Glutamatergic neuron (in vitro differentiated cells): ENCODE measurements around the gene KCNA2. TPM values are rescaled to one million over a fixed set of nuclear protein-coding genes. Genes with fewer than 3 reads are reported as not detected.

ENCODE experiments used
- DNase-seq: peaks from one replicate; pipeline ENCODE4 v3.0.0; 2022
- H3K27ac Mint-ChIP-seq: one replicate; pipeline ENCODE4 v1.8.0; 2020; ENCODE audit warnings: mild to moderate bottlenecking, mixed read lengths, inconsistent platforms; ENCODE audit not compliant: unreplicated experiment
- H3K27me3 Mint-ChIP-seq: one replicate; pipeline ENCODE4 v1.8.0; 2020; ENCODE audit warnings: mild to moderate bottlenecking, moderate library complexity, mixed read lengths, inconsistent platforms; ENCODE audit not compliant: unreplicated experiment
- H3K36me3 Mint-ChIP-seq: one replicate; pipeline ENCODE4 v1.8.0; 2020; ENCODE audit warnings: mild to moderate bottlenecking, mixed read lengths, inconsistent platforms; ENCODE audit not compliant: unreplicated experiment
- H3K4me1 Mint-ChIP-seq: one replicate; pipeline ENCODE4 v1.8.0; 2020; ENCODE audit warnings: mild to moderate bottlenecking, low read depth, mixed read lengths, inconsistent platforms; ENCODE audit not compliant: unreplicated experiment
- H3K4me3 Mint-ChIP-seq: one replicate; pipeline ENCODE4 v1.8.0; 2020; ENCODE audit warnings: mild to moderate bottlenecking, mixed read lengths, inconsistent platforms; ENCODE audit not compliant: unreplicated experiment
- H3K9me3 Mint-ChIP-seq: one replicate; pipeline ENCODE4 v1.8.0; 2020; ENCODE audit warnings: mild to moderate bottlenecking, moderate library complexity, mixed read lengths, inconsistent platforms; ENCODE audit not compliant: unreplicated experiment
- long read RNA-seq: library from polyadenylated mRNA; unstranded; transcript quantifications from one replicate; pipeline ENCODE4 v2.0.0, GENCODE V29; 2020; ENCODE audit not compliant: unreplicated experiment
- total RNA-seq: library from RNA; stranded (reverse); fragmentation: NEBNext Ultra II Directional; extraction: Animal tissue kit (Norgen Biotek cat#: 25700); gene quantifications from one replicate; pipeline ENCODE4 v1.2.1, GENCODE V29; 2021; ENCODE audit not compliant: unreplicated experiment
- TF ChIP-seq, protein P1 (sequence below): fragments of 200-600 bp; sonication (generic); IDR thresholded peaks from one replicate; pipeline ENCODE4 v1.5.0; 2021; ENCODE audit not compliant: partially characterized antibody, unreplicated experiment

KCNA2 gene
- 19.7 TPM for total RNA-seq
- long read RNA-seq = 0 reads

DNA sequence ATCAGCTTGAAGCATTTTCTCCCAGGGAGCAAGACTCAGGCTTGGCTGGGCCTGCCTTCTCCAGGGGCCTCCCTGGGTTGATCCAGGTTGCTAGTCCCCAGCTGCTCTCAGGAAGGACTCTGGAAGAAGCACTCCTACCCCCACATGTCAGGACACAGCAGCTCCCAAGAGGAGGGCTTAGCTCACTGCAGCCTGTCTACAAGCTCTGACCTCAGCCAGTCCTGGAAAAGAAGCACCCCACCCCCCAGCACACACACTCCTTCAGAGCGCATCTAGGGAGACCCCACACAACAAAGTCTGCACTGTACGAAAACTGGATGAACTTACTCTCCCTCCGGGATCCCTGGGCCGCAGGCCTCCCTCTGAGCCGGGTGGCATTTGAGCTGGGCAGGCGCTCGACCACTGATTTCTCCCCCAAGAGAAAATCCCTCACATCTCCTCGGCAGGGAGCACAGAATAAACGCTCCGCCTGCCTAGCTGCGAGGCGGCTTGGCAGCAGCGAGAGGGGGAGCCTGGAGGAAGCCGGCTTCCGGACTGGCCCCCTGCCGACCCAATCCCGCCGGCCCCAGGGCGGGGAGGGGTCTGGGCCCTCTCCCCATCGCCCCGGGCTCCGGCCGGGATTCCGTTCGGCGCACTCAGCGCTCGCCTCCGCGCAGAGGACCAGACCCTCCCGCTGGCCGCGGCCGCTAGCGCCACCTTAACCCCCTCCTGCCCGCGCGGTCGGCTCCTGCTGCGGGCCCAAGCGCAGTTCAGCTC, at the start of gene KCNA2:
Gene KCNA2 (minus strand): TSS at position 458 of the 756 bp plus-strand sequence. CDS start 1,576 bp downstream, outside the sequence.
- peaks cover 20% of the 10 kb centered on the region for H3K4me1 Mint-ChIP-seq
- peak within 1 kb of the TSS; percentile 83 for H3K27ac Mint-ChIP-seq
- H3K9me3 Mint-ChIP-seq = peaks cover 8% of the 10 kb centered on the region
- peak; percentile 82 for DNase-seq
- peak within 1 kb of the TSS; percentile 90 for H3K4me3 Mint-ChIP-seq
- peaks cover 9% of the 10 kb centered on the region for H3K36me3 Mint-ChIP-seq
- peaks cover 18% of the 10 kb centered on the region for H3K27me3 Mint-ChIP-seq
- TF ChIP-seq, protein P1, sequence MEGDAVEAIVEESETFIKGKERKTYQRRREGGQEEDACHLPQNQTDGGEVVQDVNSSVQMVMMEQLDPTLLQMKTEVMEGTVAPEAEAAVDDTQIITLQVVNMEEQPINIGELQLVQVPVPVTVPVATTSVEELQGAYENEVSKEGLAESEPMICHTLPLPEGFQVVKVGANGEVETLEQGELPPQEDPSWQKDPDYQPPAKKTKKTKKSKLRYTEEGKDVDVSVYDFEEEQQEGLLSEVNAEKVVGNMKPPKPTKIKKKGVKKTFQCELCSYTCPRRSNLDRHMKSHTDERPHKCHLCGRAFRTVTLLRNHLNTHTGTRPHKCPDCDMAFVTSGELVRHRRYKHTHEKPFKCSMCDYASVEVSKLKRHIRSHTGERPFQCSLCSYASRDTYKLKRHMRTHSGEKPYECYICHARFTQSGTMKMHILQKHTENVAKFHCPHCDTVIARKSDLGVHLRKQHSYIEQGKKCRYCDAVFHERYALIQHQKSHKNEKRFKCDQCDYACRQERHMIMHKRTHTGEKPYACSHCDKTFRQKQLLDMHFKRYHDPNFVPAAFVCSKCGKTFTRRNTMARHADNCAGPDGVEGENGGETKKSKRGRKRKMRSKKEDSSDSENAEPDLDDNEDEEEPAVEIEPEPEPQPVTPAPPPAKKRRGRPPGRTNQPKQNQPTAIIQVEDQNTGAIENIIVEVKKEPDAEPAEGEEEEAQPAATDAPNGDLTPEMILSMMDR = peak; percentile 8

DNA sequence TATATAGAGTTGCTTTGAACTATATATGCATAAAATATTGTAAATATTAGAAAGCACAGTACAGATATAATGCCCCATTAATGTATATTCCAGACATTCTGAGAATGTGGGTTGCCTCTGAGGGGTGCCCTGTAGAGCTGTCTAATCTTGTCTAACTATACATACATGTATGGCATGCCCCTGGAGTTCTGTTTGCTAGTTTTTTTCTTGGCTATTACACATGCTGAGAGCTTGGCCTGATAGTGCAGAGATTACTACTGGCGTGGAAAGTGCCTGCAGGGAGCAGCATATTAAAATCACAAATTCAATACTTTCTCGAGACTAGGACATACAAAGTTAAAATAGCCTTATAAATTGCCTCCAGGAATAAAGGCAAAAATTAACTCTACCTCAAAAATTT, 44.5 kb upstream of the KCNA2 start:
- no peaks in the 10 kb centered on the region for H3K36me3 Mint-ChIP-seq
- no peak for DNase-seq
- no peak overlapping the region for H3K4me3 Mint-ChIP-seq
- TF ChIP-seq, protein P1 = no peak
- no peaks in the 10 kb centered on the region for H3K4me1 Mint-ChIP-seq
- H3K27me3 Mint-ChIP-seq = no peaks in the 10 kb centered on the region
- no peaks in the 10 kb centered on the region for H3K9me3 Mint-ChIP-seq
- H3K27ac Mint-ChIP-seq = no peak overlapping the region

GRCh38 chr1:110648417-110648816, 42.3 kb upstream of the KCNA2 start:
- H3K4me3 Mint-ChIP-seq = no peak overlapping the region
- H3K27ac Mint-ChIP-seq = no peak overlapping the region
- no peak for DNase-seq
- TF ChIP-seq, protein P1 = no peak
- H3K36me3 Mint-ChIP-seq = no peaks in the 10 kb centered on the region
- no peaks in the 10 kb centered on the region for H3K9me3 Mint-ChIP-seq
- no peaks in the 10 kb centered on the region for H3K27me3 Mint-ChIP-seq
- peaks cover 5% of the 10 kb centered on the region for H3K4me1 Mint-ChIP-seq

- no peak for DNase-seq
- H3K4me1 Mint-ChIP-seq = peaks cover 5% of the 10 kb centered on the region
- H3K27ac Mint-ChIP-seq = no peak overlapping the region
- H3K36me3 Mint-ChIP-seq = no peaks in the 10 kb centered on the region
- H3K4me3 Mint-ChIP-seq = no peak overlapping the region
- TF ChIP-seq, protein P1 = no peak
- H3K9me3 Mint-ChIP-seq = no peaks in the 10 kb centered on the region
- H3K27me3 Mint-ChIP-seq = no peaks in the 10 kb centered on the region
These were observed 41.2 kb upstream of the KCNA2 start for GRCh38 chr1:110647254-110647891.
